SK-N-SH (cell line): Measurements from ENCODE around the gene KSR2.

ENCODE experiments used
- CTCF ChIP-seq: fragments of 200-600 bp; sonication (generic); IDR thresholded peaks from 2 replicates; pipeline ENCODE4 v1.6.1; 2017; ENCODE audit warnings: antibody characterized with exemption, mild to moderate bottlenecking, moderate library complexity
- ELF1 ChIP-seq: IDR thresholded peaks from 2 replicates; pipeline ENCODE4 v1.4.0; 2012
- EP300 ChIP-seq, 2 experiments: IDR thresholded peaks; 2 replicates each; pipeline versions ENCODE4 v1.4.0 to v1.6.1; 2012; ENCODE audit warnings: borderline replicate concordance in 1 of 2, low read depth in 1 of 2, low read length in 1 of 2
- FOXJ3 ChIP-seq: sonication (generic); formaldehyde crosslinking; IDR thresholded peaks from 2 replicates; pipeline ENCODE4 v1.5.1; 2020; ENCODE audit warnings: mild to moderate bottlenecking, missing genetic modification reagents
- POLR2AphosphoS5 ChIP-seq: IDR thresholded peaks from 2 replicates; pipeline ENCODE4 v1.6.1; 2012; ENCODE audit warnings: low read depth, low read length
- RAD21 ChIP-seq: IDR thresholded peaks from 2 replicates; pipeline ENCODE4 v1.6.1; 2012; ENCODE audit warnings: mild to moderate bottlenecking, low read length
- RXRA ChIP-seq: IDR thresholded peaks from 2 replicates; pipeline ENCODE4 v1.4.0; 2012; ENCODE audit warnings: low read depth, mild to moderate bottlenecking, borderline replicate concordance
- SMC3 ChIP-seq: IDR thresholded peaks from 2 replicates; pipeline ENCODE4 v1.6.1; 2012; ENCODE audit warnings: low read depth, low read length, improper control_type of control experiment
- TAF1 ChIP-seq: IDR thresholded peaks from 2 replicates; pipeline ENCODE4 v1.6.1; 2012; ENCODE audit warnings: low read depth, mild to moderate bottlenecking, low read length, moderate library complexity, borderline replicate concordance
- TF ChIP-seq, protein P1 (sequence below): IDR thresholded peaks from 2 replicates; pipeline ENCODE4 v1.4.0; 2012; ENCODE audit warnings: low read depth
- TF ChIP-seq, protein P2 (sequence below): IDR thresholded peaks from 2 replicates; pipeline ENCODE4 v1.4.0; 2012; ENCODE audit warnings: low read depth, borderline replicate concordance

DNA sequence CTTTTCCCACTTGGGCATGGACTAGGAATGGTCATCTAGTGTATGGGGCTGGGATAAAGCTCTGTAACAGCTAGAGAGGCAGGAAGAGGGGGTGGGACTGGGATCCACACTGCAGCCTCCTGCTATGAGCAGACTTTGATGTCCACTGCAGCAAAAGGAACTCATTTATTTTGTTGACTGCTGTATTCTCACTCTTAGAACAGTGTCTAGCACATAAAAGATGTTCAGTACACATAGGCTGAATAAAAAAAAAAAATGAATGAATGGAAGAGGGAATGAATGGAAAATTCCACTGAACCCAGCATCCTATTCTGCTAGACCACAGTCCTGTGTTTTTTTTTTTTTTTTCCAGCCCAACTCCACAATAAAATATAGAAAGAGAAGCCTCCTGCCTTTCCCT, 501.2 kb downstream of the KSR2 start:
- TF ChIP-seq CTCF: no peak
- no peak for TF ChIP-seq TAF1
- TF ChIP-seq FOXJ3: no peak
- TF ChIP-seq RXRA: no peak
- no peak for TF ChIP-seq POLR2AphosphoS5
- TF ChIP-seq, protein P1, sequence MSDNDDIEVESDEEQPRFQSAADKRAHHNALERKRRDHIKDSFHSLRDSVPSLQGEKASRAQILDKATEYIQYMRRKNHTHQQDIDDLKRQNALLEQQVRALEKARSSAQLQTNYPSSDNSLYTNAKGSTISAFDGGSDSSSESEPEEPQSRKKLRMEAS: no peak
- no peak for TF ChIP-seq RAD21
- no peak for TF ChIP-seq EP300 (IDR thresholded peaks at IDR 0.05; ENCODE audit: borderline replicate concordance in 1 of 2, low read depth in 1 of 2, low read length in 1 of 2)
- TF ChIP-seq, protein P2, sequence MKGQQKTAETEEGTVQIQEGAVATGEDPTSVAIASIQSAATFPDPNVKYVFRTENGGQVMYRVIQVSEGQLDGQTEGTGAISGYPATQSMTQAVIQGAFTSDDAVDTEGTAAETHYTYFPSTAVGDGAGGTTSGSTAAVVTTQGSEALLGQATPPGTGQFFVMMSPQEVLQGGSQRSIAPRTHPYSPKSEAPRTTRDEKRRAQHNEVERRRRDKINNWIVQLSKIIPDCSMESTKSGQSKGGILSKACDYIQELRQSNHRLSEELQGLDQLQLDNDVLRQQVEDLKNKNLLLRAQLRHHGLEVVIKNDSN: no peak
- no peak for TF ChIP-seq SMC3
- no peak for TF ChIP-seq ELF1
